WTC11 (cell line): ENCODE data around the gene LECT2. TPM values are rescaled to one million over a fixed set of nuclear protein-coding genes. Genes with fewer than 3 reads are reported as not detected.

ENCODE experiments used
- ATAC-seq: fragments of 200-7000 bp; cut with Tn5 transposase; 2 replicates; pipeline ENCODE4 v1.10.0; 2021; ENCODE audit warnings: mild to moderate bottlenecking, moderate library complexity
- CTCF ChIA-PET: fragments of 300-600 bp; sonication (Branson Sonifier 250); formaldehyde crosslinking; loops from one replicate; lab custom pipeline; 2021; ENCODE audit warnings: antibody characterized with exemption; lab: Charles Lee
- POLR2A ChIA-PET: fragments of 350-600 bp; sonication (Branson Sonifier 250); formaldehyde crosslinking; loops from one replicate; lab custom pipeline; 2021; ENCODE audit warnings: antibody characterized with exemption; lab: Charles Lee
- DNase-seq: peaks from one replicate; pipeline ENCODE4 v3.0.0; 2021; ENCODE audit warnings: low spot score
- H3K27ac Mint-ChIP-seq: 2 replicates; pipeline ENCODE4 v1.8.0; 2021; ENCODE audit warnings: mixed read lengths
- H3K27me3 Mint-ChIP-seq: 2 replicates; pipeline ENCODE4 v1.8.0; 2021; ENCODE audit warnings: low read depth, mild to moderate bottlenecking, moderate library complexity, mixed read lengths
- H3K36me3 Mint-ChIP-seq: 2 replicates; pipeline ENCODE4 v1.8.0; 2021; ENCODE audit warnings: mixed read lengths
- H3K4me1 Mint-ChIP-seq: 2 replicates; pipeline ENCODE4 v1.8.0; 2022; ENCODE audit warnings: mixed read lengths
- H3K4me3 Mint-ChIP-seq: 2 replicates; pipeline ENCODE4 v1.8.0; 2021; ENCODE audit warnings: mild to moderate bottlenecking, moderate library complexity, mixed read lengths
- H3K9me3 Mint-ChIP-seq: 2 replicates; pipeline ENCODE4 v1.8.0; 2021; ENCODE audit warnings: mixed read lengths
- ATF1 ChIP-seq: sonication (generic); formaldehyde crosslinking; IDR thresholded peaks from 2 replicates; pipeline ENCODE4 v1.8.1; 2023; ENCODE audit warnings: mild to moderate bottlenecking, moderate library complexity, missing genetic modification reagents
- CREM ChIP-seq: sonication (generic); formaldehyde crosslinking; IDR thresholded peaks from 2 replicates; pipeline ENCODE4 v1.8.1; 2022; ENCODE audit warnings: mild to moderate bottlenecking, missing genetic modification reagents, moderate library complexity
- E2F1 ChIP-seq: sonication (generic); formaldehyde crosslinking; IDR thresholded peaks from 2 replicates; pipeline ENCODE4 v1.8.0; 2022; ENCODE audit warnings: mild to moderate bottlenecking, missing genetic modification reagents
- EMX1 ChIP-seq: fragments of 250-450 bp; sonication (Bioruptor Pico); IDR thresholded peaks from 2 replicates; pipeline ENCODE4 v1.8.0; 2021; ENCODE audit warnings: mild to moderate bottlenecking
- ERG ChIP-seq: fragments of 250-450 bp; sonication (Bioruptor Pico); IDR thresholded peaks from 2 replicates; pipeline ENCODE4 v1.8.0; 2021; ENCODE audit warnings: mild to moderate bottlenecking
- ESRRA ChIP-seq: sonication (generic); formaldehyde crosslinking; IDR thresholded peaks from 2 replicates; pipeline ENCODE4 v1.8.1; 2022; ENCODE audit warnings: mild to moderate bottlenecking, missing genetic modification reagents, borderline replicate concordance
- ETV6 ChIP-seq: sonication (generic); formaldehyde crosslinking; IDR thresholded peaks from 2 replicates; pipeline ENCODE4 v1.8.1; 2022; ENCODE audit warnings: mild to moderate bottlenecking, missing genetic modification reagents
- FOXP1 ChIP-seq: sonication (generic); formaldehyde crosslinking; IDR thresholded peaks from 2 replicates; pipeline ENCODE4 v1.8.0; 2022; ENCODE audit warnings: missing genetic modification reagents, mild to moderate bottlenecking, moderate library complexity, borderline replicate concordance
- HMGA2 ChIP-seq: fragments of 250-450 bp; sonication (Bioruptor Pico); IDR thresholded peaks from 2 replicates; pipeline ENCODE4 v1.4.0; 2021; ENCODE audit warnings: mild to moderate bottlenecking, moderate library complexity
- HMGXB4 ChIP-seq: sonication (generic); formaldehyde crosslinking; IDR thresholded peaks from 2 replicates; pipeline ENCODE4 v1.8.1; 2023; ENCODE audit warnings: mild to moderate bottlenecking, moderate library complexity, missing genetic modification reagents
- JUN ChIP-seq: sonication (generic); formaldehyde crosslinking; IDR thresholded peaks from 2 replicates; pipeline ENCODE4 v1.8.0; 2023; ENCODE audit warnings: mild to moderate bottlenecking, missing genetic modification reagents
- MYBL2 ChIP-seq: sonication (generic); formaldehyde crosslinking; IDR thresholded peaks from 2 replicates; pipeline ENCODE4 v1.8.1; 2023; ENCODE audit warnings: mild to moderate bottlenecking, moderate library complexity, missing genetic modification reagents
- NFE2L1 ChIP-seq: sonication (generic); formaldehyde crosslinking; IDR thresholded peaks from 2 replicates; pipeline ENCODE4 v1.8.1; 2023; ENCODE audit warnings: missing genetic modification reagents
- NR3C1 ChIP-seq: sonication (generic); formaldehyde crosslinking; conservative IDR thresholded peaks from 2 replicates; pipeline ENCODE4 v1.8.1; 2023; ENCODE audit warnings: low read depth, mild to moderate bottlenecking, missing genetic modification reagents
- OVOL2 ChIP-seq: fragments of 250-450 bp; sonication (Bioruptor Pico); IDR thresholded peaks from 2 replicates; pipeline ENCODE4 v1.9.0; 2021; ENCODE audit warnings: mild to moderate bottlenecking, borderline replicate concordance
- PRRX2 ChIP-seq: fragments of 250-450 bp; sonication (Bioruptor Pico); IDR thresholded peaks from 2 replicates; pipeline ENCODE4 v1.8.0; 2021; ENCODE audit warnings: mild to moderate bottlenecking
- RORB ChIP-seq: fragments of 250-450 bp; sonication (Bioruptor Pico); IDR thresholded peaks from 2 replicates; pipeline ENCODE4 v1.9.0; 2021; ENCODE audit warnings: mild to moderate bottlenecking
- SMAD3 ChIP-seq: sonication (generic); formaldehyde crosslinking; IDR thresholded peaks from 2 replicates; pipeline ENCODE4 v1.8.0; 2022; ENCODE audit warnings: missing genetic modification reagents, mild to moderate bottlenecking, borderline replicate concordance
- SMAD4 ChIP-seq: sonication (generic); formaldehyde crosslinking; IDR thresholded peaks from 2 replicates; pipeline ENCODE4 v1.8.0; 2022; ENCODE audit warnings: mild to moderate bottlenecking, missing genetic modification reagents
- SOX15 ChIP-seq: fragments of 250-450 bp; sonication (Bioruptor Pico); IDR thresholded peaks from 2 replicates; pipeline ENCODE4 v1.9.0; 2021; ENCODE audit warnings: mild to moderate bottlenecking
- ZNF121 ChIP-seq: sonication (generic); formaldehyde crosslinking; IDR thresholded peaks from 2 replicates; pipeline ENCODE4 v1.8.0; 2023; ENCODE audit warnings: missing genetic modification reagents
- ZNF138 ChIP-seq: sonication (generic); formaldehyde crosslinking; conservative IDR thresholded peaks from 2 replicates; pipeline ENCODE4 v1.8.1; 2022; ENCODE audit warnings: mild to moderate bottlenecking, moderate library complexity, missing genetic modification reagents
- ZNF219 ChIP-seq: sonication (generic); formaldehyde crosslinking; IDR thresholded peaks from 2 replicates; pipeline ENCODE4 v1.8.0; 2023; ENCODE audit warnings: missing genetic modification reagents, mild to moderate bottlenecking, borderline replicate concordance
- ZNF281 ChIP-seq: sonication (generic); formaldehyde crosslinking; IDR thresholded peaks from 2 replicates; pipeline ENCODE4 v1.8.0; 2023; ENCODE audit warnings: mild to moderate bottlenecking, missing genetic modification reagents
- ZNF317 ChIP-seq: sonication (generic); formaldehyde crosslinking; IDR thresholded peaks from 2 replicates; pipeline ENCODE4 v1.8.1; 2023; ENCODE audit warnings: low read depth, mild to moderate bottlenecking, moderate library complexity, missing genetic modification reagents, borderline replicate concordance
- total RNA-seq: library from RNA; stranded (reverse); gene quantifications from 3 replicates; pipeline ENCODE4 v1.2.3, GENCODE V29; 2021
- TF ChIP-seq, protein P1 (sequence below): sonication (generic); formaldehyde crosslinking; conservative IDR thresholded peaks from 2 replicates; pipeline ENCODE4 v1.8.1; 2022; ENCODE audit warnings: mild to moderate bottlenecking, missing genetic modification reagents
- TF ChIP-seq, protein P2 (sequence below): sonication (generic); formaldehyde crosslinking; IDR thresholded peaks from 2 replicates; pipeline ENCODE4 v1.8.1; 2023; ENCODE audit warnings: mild to moderate bottlenecking, missing genetic modification reagents, moderate library complexity

The LECT2 gene
- total RNA-seq, 1 experiment from 2014 or later, result not detected

DNA sequence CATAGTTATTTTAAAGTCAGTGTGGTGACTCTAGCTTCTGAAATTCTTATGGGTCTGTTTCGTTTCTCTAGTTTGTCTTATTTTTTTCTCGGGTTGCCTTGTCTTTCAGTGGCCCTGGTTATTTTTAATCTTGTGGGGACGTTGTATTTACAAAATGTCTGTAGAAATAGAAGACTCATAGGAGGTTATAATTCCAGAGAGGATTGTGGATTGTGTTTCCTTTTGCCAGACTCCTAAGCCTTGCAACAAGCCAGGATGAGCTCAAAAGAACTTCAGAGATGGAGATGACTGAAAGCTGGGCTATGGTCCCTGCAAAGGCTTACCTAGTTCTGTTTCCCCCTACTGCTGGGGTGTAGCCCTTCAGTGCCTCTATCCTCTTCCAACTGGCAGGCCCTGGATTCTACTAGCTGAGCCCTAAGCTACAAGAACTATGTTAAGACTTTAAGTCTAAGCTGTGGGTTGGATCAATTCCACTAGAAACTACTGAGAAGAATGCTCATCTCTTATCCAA, 32.2 kb upstream of the LECT2 start:
- no peak for ATAC-seq

GRCh38 chr5:135986401-135986800, 31.6 kb upstream of the LECT2 start:
- POLR2A ChIA-PET, result no interaction called here
- Mint-ChIP-seq H3K27ac (no peak overlapping the region), H3K36me3 (no peaks in the 10 kb centered on the region), H3K9me3 (peaks cover 3% of the 10 kb centered on the region; the same call in 1 of the 2 replicates), H3K4me1 (no peaks in the 10 kb centered on the region), H3K4me3 (no peak overlapping the region), H3K27me3 (no peaks in the 10 kb centered on the region)
- ATAC-seq (no peak), DNase-seq (no peak)
- TF ChIP-seq MYBL2 (no peak), ZNF138 (no peak), E2F1 (CRISPR knock-in tag) (no peak), OVOL2 (CRISPR knock-in tag) (no peak)
- CTCF ChIA-PET, result interaction anchor here (1.2 to 3.4 kb wide), 3 partner anchors 9 to 226 kb away, joined by 3 to 22 read pairs (median 4); no protein-coding TSS in a partner anchor

More for the DNA sequence above, 32.2 kb upstream of the LECT2 start:
- no peaks in the 10 kb centered on the region for H3K27me3 Mint-ChIP-seq
- H3K9me3 Mint-ChIP-seq, result peaks cover 3% of the 10 kb centered on the region; the same call in 1 of the 2 replicates
- no peak overlapping the region for H3K27ac Mint-ChIP-seq
- DNase-seq, result no peak
- H3K4me3 Mint-ChIP-seq, result no peak overlapping the region
- POLR2A ChIA-PET, result no interaction called here
- H3K4me1 Mint-ChIP-seq, result no peaks in the 10 kb centered on the region
- CTCF ChIA-PET, result interaction anchor here (1.2 to 3.4 kb wide), 5 partner anchors 9 to 225 kb away, joined by 3 to 22 read pairs (median 5); no protein-coding TSS in a partner anchor
- TF ChIP-seq PRRX2 (CRISPR knock-in tag) (no peak), SOX15 (CRISPR knock-in tag) (no peak), ZNF317 (CRISPR knock-in tag) (no peak), HMGXB4 (CRISPR knock-in tag) (no peak), EMX1 (no peak), HMGA2 (no peak), ESRRA (no peak), JUN (CRISPR knock-in tag) (no peak), ZNF121 (CRISPR knock-in tag) (no peak), ZNF219 (CRISPR knock-in tag) (no peak), NFE2L1 (CRISPR knock-in tag) (no peak), ETV6 (CRISPR knock-in tag) (no peak), FOXP1 (CRISPR knock-in tag) (no peak), SMAD4 (CRISPR knock-in tag) (no peak), RORB (CRISPR knock-in tag) (no peak), ATF1 (no peak)
- TF ChIP-seq, protein P1, sequence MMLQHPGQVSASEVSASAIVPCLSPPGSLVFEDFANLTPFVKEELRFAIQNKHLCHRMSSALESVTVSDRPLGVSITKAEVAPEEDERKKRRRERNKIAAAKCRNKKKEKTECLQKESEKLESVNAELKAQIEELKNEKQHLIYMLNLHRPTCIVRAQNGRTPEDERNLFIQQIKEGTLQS (CRISPR knock-in tag), result no peak
- no peaks in the 10 kb centered on the region for H3K36me3 Mint-ChIP-seq

DNA sequence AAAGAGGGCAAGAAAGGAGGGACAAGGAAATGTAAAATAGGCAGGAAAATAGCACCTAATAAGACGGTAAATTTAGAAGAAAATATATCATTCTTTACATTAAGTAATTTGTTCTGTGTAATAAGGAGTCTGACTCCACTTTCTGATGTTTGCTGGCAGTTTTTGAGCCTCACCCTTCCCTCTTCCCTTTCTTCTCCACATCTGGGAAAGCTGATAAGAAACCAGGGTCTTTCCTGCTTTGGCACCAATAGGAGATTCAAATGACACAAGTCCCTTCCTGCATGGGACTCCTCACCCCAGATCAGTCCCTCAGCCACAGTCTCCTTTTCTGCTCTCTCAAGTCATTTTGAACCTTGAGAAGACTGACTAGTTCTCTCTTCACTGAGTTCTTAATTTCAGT, 31.2 kb upstream of the LECT2 start:
- H3K27ac Mint-ChIP-seq, result no peak overlapping the region
- H3K27me3 Mint-ChIP-seq, result no peaks in the 10 kb centered on the region
- H3K4me3 Mint-ChIP-seq, result no peak overlapping the region
- peaks cover 3% of the 10 kb centered on the region; the same call in 1 of the 2 replicates for H3K9me3 Mint-ChIP-seq
- DNase-seq (no peak), ATAC-seq (no peak)
- H3K4me1 Mint-ChIP-seq, result no peaks in the 10 kb centered on the region
- no peaks in the 10 kb centered on the region for H3K36me3 Mint-ChIP-seq
- CTCF ChIA-PET, result interaction anchor here (1.8 to 3.4 kb wide), 2 partner anchors 8 to 226 kb away, joined by 4 to 22 read pairs; no protein-coding TSS in a partner anchor
- POLR2A ChIA-PET, result no interaction called here
- TF ChIP-seq NR3C1 (CRISPR knock-in tag) (no peak), ZNF281 (CRISPR knock-in tag) (no peak), ZNF219 (CRISPR knock-in tag) (no peak), PRRX2 (CRISPR knock-in tag) (no peak), ERG (CRISPR knock-in tag) (no peak), ZNF138 (no peak), SMAD3 (CRISPR knock-in tag) (no peak), FOXP1 (CRISPR knock-in tag) (no peak), CREM (CRISPR knock-in tag) (no peak)
- TF ChIP-seq, protein P2, sequence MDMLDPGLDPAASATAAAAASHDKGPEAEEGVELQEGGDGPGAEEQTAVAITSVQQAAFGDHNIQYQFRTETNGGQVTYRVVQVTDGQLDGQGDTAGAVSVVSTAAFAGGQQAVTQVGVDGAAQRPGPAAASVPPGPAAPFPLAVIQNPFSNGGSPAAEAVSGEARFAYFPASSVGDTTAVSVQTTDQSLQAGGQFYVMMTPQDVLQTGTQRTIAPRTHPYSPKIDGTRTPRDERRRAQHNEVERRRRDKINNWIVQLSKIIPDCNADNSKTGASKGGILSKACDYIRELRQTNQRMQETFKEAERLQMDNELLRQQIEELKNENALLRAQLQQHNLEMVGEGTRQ (CRISPR knock-in tag), result no peak
